ENCODE measurements around the gene NAV1. TPM values are rescaled to one million over a fixed set of nuclear protein-coding genes. Genes with fewer than 3 reads are reported as not detected.
"Not testable (repeated sequence)": the region's sequence is repeated elsewhere in the genome, so short reads cannot be mapped to it uniquely, and the experiment has no call there.

NAV1 gene, protein sequence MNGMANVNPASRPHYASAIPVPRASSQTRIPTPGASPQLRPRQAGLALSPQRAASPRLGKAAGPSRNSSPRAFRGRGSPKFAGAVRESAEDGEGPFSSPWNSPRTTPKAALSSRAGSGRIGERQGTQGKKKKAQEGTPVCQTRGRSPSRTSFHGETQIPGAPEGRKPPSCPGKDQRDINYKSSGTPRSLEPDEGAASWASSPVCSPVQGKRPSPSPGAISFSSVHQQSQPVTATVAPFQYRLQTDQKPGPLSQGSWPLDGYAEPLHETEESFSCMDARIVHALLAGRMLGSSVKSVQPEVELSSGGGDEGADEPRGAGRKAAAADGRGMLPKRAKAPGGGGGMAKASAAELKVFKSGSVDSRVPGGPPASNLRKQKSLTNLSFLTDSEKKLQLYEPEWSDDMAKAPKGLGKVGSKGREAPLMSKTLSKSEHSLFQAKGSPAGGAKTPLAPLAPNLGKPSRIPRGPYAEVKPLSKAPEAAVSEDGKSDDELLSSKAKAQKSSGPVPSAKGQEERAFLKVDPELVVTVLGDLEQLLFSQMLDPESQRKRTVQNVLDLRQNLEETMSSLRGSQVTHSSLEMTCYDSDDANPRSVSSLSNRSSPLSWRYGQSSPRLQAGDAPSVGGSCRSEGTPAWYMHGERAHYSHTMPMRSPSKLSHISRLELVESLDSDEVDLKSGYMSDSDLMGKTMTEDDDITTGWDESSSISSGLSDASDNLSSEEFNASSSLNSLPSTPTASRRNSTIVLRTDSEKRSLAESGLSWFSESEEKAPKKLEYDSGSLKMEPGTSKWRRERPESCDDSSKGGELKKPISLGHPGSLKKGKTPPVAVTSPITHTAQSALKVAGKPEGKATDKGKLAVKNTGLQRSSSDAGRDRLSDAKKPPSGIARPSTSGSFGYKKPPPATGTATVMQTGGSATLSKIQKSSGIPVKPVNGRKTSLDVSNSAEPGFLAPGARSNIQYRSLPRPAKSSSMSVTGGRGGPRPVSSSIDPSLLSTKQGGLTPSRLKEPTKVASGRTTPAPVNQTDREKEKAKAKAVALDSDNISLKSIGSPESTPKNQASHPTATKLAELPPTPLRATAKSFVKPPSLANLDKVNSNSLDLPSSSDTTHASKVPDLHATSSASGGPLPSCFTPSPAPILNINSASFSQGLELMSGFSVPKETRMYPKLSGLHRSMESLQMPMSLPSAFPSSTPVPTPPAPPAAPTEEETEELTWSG (N-terminal part only)
- 38.1 and 44.9 TPM in 2 replicates for total RNA-seq (ENCODE audit: low replicate concordance)
- long read RNA-seq, partial matches to known transcripts: 5 of 23 reads
- long read RNA-seq, other reads (novel, unspliced or antisense): 18 of 23 reads

DNA sequence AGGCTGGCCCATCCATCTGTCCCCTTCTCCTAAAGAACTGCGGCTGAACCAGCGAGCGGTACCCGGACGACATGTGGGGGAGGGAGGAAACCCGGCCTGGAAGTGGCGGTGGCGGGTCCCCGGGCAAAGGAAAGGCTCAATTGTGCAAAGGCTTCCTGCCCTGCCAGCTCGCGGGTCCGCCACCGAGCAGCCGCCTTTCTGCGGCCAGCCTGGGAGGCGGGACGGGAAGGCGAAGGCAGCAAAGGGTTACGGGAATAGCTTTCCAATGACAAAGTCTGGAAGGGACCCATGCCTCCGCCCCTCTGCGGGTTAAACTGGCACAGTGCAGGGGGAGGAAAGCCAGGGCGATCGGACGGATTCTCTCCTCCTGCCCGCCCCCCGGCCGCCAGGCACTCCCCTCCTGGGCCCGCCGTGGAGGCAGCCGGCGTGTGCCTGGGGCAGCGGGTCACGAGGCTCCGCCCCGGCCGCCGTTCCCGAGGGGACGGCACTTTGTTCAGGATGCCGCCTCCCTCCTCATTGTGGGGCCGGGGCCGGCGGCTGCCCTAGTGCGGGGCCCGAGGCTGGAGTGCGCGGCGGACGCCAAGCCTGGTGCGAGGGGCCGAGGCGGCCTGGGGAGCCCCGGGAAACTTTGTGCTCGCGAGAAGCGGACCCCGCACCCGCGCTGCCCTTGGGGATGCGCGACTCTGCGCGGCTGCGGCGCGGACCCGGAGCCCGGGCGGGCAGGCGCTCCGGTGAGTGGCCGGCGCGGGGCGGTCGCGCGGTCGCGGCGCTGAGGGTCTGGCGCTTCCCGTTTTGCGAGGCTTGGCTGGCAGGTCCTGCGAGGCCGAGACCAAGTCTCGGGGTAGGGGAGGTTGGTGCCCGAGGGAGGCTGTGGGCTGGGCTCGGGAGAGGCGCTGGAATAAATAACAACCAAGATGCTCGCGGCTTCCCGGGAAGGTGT is at the start of gene NAV1:
Gene NAV1, plus strand, starts transcription at position 516 of the 940 bp plus-strand sequence. CDS start 83,758 bp downstream, outside the sequence.
- Mint-ChIP-seq H3K4me3 (peak within 1 kb of the TSS; percentile 93), H3K27me3 (peaks cover 49% of the 10 kb centered on the region), H3K9me3 (no peaks in the 10 kb centered on the region), H3K27ac (peak within 1 kb of the TSS; percentile 82), H3K4me1 (ENCODE audit: unreplicated experiment) (peaks cover 22% of the 10 kb centered on the region), H3K36me3 (no peaks in the 10 kb centered on the region)
- TF ChIP-seq, protein P1, sequence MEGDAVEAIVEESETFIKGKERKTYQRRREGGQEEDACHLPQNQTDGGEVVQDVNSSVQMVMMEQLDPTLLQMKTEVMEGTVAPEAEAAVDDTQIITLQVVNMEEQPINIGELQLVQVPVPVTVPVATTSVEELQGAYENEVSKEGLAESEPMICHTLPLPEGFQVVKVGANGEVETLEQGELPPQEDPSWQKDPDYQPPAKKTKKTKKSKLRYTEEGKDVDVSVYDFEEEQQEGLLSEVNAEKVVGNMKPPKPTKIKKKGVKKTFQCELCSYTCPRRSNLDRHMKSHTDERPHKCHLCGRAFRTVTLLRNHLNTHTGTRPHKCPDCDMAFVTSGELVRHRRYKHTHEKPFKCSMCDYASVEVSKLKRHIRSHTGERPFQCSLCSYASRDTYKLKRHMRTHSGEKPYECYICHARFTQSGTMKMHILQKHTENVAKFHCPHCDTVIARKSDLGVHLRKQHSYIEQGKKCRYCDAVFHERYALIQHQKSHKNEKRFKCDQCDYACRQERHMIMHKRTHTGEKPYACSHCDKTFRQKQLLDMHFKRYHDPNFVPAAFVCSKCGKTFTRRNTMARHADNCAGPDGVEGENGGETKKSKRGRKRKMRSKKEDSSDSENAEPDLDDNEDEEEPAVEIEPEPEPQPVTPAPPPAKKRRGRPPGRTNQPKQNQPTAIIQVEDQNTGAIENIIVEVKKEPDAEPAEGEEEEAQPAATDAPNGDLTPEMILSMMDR (conservative IDR thresholded peaks at IDR 0.05): peak; percentile 42
- peak; percentile 79 for DNase-seq (ENCODE audit: extremely low spot score, unreplicated experiment)

DNA sequence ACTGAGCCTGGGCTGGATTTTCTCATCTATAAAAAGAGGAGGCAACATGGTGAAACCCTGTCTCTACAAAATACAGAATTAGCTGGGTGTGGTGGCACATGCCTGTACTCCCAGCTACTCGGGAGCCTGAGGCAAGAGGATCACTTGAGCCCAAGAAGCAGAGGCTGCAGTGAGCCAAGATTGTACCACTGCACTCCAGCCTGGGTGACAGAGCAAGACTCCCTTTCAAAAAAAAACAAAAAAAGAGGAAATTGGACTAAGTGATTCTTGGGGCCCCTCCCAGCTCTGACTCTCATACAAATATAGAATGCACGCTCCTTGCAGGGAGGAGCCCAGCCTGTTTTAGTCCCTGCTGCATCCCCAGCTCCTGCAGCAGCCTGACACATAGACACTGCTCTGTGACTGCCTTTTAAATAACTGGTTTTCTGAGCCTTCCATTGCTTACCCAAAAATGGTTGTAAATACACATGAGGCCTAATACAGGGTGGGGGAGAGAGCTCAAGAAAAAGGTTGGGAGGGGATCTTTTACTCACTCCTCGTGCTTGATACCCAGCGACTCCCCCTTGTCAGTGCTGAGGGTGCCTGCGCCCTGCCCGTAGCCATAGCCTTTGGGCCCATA is 49.2 kb upstream of the NAV1 start:
- Mint-ChIP-seq H3K9me3 (no peaks in the 10 kb centered on the region), H3K4me3 (peak overlapping the region; percentile 34), H3K27me3 (no peaks in the 10 kb centered on the region), H3K4me1 (ENCODE audit: unreplicated experiment) (peaks cover 64% of the 10 kb centered on the region), H3K36me3 (peaks cover 2% of the 10 kb centered on the region), H3K27ac (peak overlapping the region; percentile 95)
- DNase-seq (ENCODE audit: extremely low spot score, unreplicated experiment): no peak
- TF ChIP-seq, protein P1 (conservative IDR thresholded peaks at IDR 0.05): no peak

DNA sequence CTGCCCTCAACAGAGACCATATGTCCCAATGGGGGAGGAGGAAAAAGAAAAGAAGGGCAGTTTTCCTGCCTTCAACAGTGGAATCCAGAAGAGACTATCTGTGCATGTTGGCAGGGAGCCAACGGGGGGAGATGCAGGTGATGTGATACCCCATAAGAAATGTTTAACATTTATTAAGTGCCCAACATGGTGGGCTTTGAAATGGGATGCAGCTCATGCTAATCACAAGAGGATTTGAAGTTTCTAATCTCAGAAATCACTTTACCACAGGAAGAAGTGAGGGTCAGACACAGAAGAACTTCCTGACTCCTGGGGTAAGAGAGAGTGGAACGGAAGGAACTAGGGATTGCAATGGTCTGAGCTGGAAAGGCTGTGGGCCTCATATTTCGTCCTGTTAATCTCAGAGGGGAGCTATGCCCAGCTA is 48.2 kb upstream of the NAV1 start:
- no peaks in the 10 kb centered on the region for H3K9me3 Mint-ChIP-seq
- DNase-seq (ENCODE audit: extremely low spot score, unreplicated experiment): no peak
- H3K4me3 Mint-ChIP-seq: no peak overlapping the region
- no peaks in the 10 kb centered on the region for H3K27me3 Mint-ChIP-seq
- H3K27ac Mint-ChIP-seq: peak overlapping the region; percentile 95
- peaks cover 3% of the 10 kb centered on the region for H3K36me3 Mint-ChIP-seq
- peaks cover 68% of the 10 kb centered on the region for H3K4me1 Mint-ChIP-seq (ENCODE audit: unreplicated experiment)
- TF ChIP-seq, protein P1 (conservative IDR thresholded peaks at IDR 0.05): no peak

DNA sequence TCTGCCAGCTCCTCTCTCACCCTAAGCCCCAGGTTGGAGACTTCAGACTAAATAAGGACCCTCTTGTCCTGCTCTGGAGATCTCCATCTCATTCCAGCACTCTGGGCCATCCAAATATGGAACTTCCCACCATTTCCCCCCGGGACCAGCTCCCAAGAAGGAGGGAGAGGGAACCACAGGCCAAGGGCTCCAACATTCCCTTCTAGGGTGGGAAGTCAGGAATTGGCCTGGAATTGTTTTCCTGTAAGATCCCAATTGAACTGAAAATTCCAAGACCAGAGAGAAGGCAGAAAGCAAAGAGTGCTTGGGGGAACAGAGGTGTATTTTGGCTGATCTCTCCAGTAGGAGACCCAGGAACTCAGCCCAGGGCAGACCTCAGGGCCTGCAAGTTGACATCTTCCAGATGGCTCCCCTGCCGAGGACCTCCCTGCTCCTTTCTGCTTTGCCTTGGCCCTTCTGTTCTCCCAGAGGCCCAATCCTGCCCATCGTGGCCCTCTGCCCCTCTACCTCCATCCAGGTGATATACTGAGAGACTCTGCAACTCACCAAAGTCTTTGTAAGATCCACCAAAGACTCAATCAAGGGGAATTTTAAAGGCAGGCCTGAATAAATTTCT is 46.9 kb upstream of the NAV1 start:
- Mint-ChIP-seq H3K27ac (peak overlapping the region; percentile 71), H3K9me3 (no peaks in the 10 kb centered on the region), H3K4me3 (peak overlapping the region; percentile 64), H3K4me1 (ENCODE audit: unreplicated experiment) (peaks cover 69% of the 10 kb centered on the region), H3K27me3 (no peaks in the 10 kb centered on the region), H3K36me3 (peaks cover 3% of the 10 kb centered on the region)
- no peak for DNase-seq (ENCODE audit: extremely low spot score, unreplicated experiment)
- TF ChIP-seq, protein P1 (conservative IDR thresholded peaks at IDR 0.05): no peak

DNA sequence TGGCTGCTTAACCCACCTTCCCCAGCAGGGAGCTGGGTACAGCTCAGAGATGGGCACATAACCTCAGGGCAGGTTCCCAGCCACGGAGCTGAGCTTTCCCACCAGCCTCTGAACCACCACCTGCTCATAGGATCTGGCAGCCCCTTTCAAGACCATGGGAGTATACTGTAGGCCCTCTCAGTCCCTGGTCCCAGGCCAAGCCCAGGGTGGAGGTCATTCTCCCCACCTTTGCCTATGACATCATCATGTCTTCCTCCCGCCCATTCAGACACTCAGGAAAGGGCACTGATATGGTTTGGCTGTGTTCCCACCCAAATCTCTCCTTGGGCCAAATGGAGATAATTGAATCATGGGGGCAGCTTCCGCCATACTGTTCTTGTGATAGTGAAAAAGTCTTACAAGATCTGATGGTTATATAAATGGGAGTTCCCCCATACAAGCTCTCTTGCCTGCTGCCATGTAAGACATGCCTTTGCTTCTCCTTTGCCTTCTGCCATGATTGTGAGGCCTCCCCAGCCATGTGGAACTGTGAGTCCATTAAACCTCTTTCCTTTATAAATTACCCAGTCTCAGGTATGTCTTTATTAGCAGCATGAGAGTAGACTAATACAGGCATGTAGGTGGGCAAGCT is 45.8 kb upstream of the NAV1 start:
- not testable (repeated sequence) for H3K9me3 Mint-ChIP-seq

More for the DNA sequence above, 45.8 kb upstream of the NAV1 start:
- peaks cover 64% of the 10 kb centered on the region for H3K4me1 Mint-ChIP-seq (ENCODE audit: unreplicated experiment)
- peak overlapping the region; percentile 94 for H3K27ac Mint-ChIP-seq
- DNase-seq (ENCODE audit: extremely low spot score, unreplicated experiment); H3K27me3 Mint-ChIP-seq; H3K36me3 Mint-ChIP-seq: not testable (repeated sequence)
- peak overlapping the region; percentile 25 for H3K4me3 Mint-ChIP-seq

Data from type B pancreatic cell (in vitro differentiated cells).